Esophagus muscularis mucosa (tissue), 4 donors: ENCODE data around the gene EXTL2. TPM values are rescaled to one million over a fixed set of nuclear protein-coding genes. Genes with fewer than 3 reads are reported as not detected.

ENCODE experiments used
- DNase-seq: peaks from one replicate; pipeline ENCODE4 v3.0.0-alpha.2; 2017; ENCODE audit errors: extremely low spot score
- H3K27ac ChIP-seq, 4 donors: fragments of 200-600 bp; sonication (generic); replicated peaks in 1 of 4; 1 replicate in 3 of 4; 2 replicates in 1 of 4; pipeline ENCODE4 v1.5.1; 2016 to 2019; ENCODE audit warnings: mild to moderate bottlenecking in 1 of 4
- H3K27me3 ChIP-seq, 4 donors: fragments of 200-600 bp; sonication (generic); one replicate each; pipeline versions ENCODE4 v1.5.1 to v1.6.0; 2016 to 2019
- H3K36me3 ChIP-seq, 4 donors: fragments of 200-600 bp; sonication (generic); one replicate each; pipeline ENCODE4 v1.5.1; 2016 to 2019
- H3K4me1 ChIP-seq, 4 donors: fragments of 200-600 bp; sonication (generic); one replicate each; pipeline ENCODE4 v1.5.1; 2016 to 2019
- H3K4me3 ChIP-seq, 4 donors: fragments of 200-600 bp; sonication (generic); 1 replicate in 2 of 4; 2 replicates in 2 of 4; pipeline ENCODE4 v1.5.1; 2016 to 2019; ENCODE audit warnings: mild to moderate bottlenecking in 4 of 4, moderate library complexity in 1 of 4
- H3K9me3 ChIP-seq, 4 donors: fragments of 200-600 bp; sonication (generic); 1 replicate in 3 of 4; 2 replicates in 1 of 4; pipeline ENCODE4 v1.5.1; 2016 to 2019
- CTCF ChIP-seq, 3 experiments: fragments of 200-600 bp in 2 of 3; fragments of 450-650 bp in 1 of 3; sonication (generic) in 2 of 3; IDR thresholded peaks; one replicate each; pipeline ENCODE4 v1.5.1; 2017 to 2019; ENCODE audit warnings: antibody characterized with exemption in 3 of 3, mild to moderate bottlenecking in 2 of 3, moderate library complexity in 1 of 3
- EP300 ChIP-seq: sonication (generic); formaldehyde crosslinking; IDR thresholded peaks from one replicate; pipeline ENCODE4 v1.6.1; 2017; ENCODE audit warnings: antibody characterized with exemption
- POLR2A ChIP-seq: fragments of 450-650 bp; IDR thresholded peaks from one replicate; pipeline ENCODE4 v1.6.1; 2017; ENCODE audit warnings: antibody characterized with exemption, moderate library complexity, mild to moderate bottlenecking, low read depth
- POLR2AphosphoS5 ChIP-seq, 2 donors: sonication (generic); formaldehyde crosslinking; IDR thresholded peaks; one replicate each; pipeline ENCODE4 v1.6.1; 2017; ENCODE audit warnings: antibody characterized with exemption in 2 of 2
- WGBS: methylation state at CpG from one replicate; pipeline ENCODE4 v1.1.5; 2018; 5-methylcytosine and 5-hydroxymethylcytosine counted together
- intact Hi-C: fragments of 100-400 bp; cut with DNase I; formaldehyde crosslinking; loops from one replicate; pipeline ENCODE4 v1.15.1; 2023
- total RNA-seq, 4 donors: library from RNA; depleted of rRNA; stranded (reverse); fragments of >200 nt; gene quantifications; one replicate each; pipeline versions ENCODE4 v1.1.0 to v1.2.1, GENCODE V29; 2016

EXTL2 gene
- total RNA-seq, 4 donors from 2014 or later: 14.5 to 21.6 (median 17.6) TPM

- no peaks in the 10 kb centered on the region for H3K9me3 ChIP-seq
- WGBS: 86% methylated on average over 3 of the region's 3 CpGs
- TF ChIP-seq POLR2AphosphoS5 (IDR thresholded peaks at IDR 0.05) (no peak), CTCF (IDR thresholded peaks at IDR 0.05) (no peak), POLR2A (no peak), EP300 (no peak)
- no peak for DNase-seq
- H3K4me1 ChIP-seq: peaks cover 0 to 6% (median 0%) of the 10 kb centered on the region in 4 donors
- peaks cover 0 to 32% (median 2%) of the 10 kb centered on the region in 4 donors for H3K36me3 ChIP-seq
- H3K27me3 ChIP-seq: no peaks in the 10 kb centered on the region
- H3K27ac ChIP-seq: no peak overlapping the region
- no peak overlapping the region for H3K4me3 ChIP-seq
- intact Hi-C loops: no loop called here
These were observed 33.5 kb upstream of the EXTL2 start for GRCh38 chr1:100928128-100928527.

- DNase-seq: no peak
- TF ChIP-seq POLR2A (no peak), CTCF (IDR thresholded peaks at IDR 0.05) (no peak), EP300 (no peak), POLR2AphosphoS5 (IDR thresholded peaks at IDR 0.05) (no peak)
- intact Hi-C loops: no loop called here
- 80% methylated on average over 2 of the region's 2 CpGs for WGBS
- no peaks in the 10 kb centered on the region for H3K9me3 ChIP-seq
- no peak overlapping the region for H3K4me3 ChIP-seq
- peaks cover 0 to 6% (median 0%) of the 10 kb centered on the region in 4 donors for H3K4me1 ChIP-seq
- no peak overlapping the region for H3K27ac ChIP-seq
- H3K27me3 ChIP-seq: no peaks in the 10 kb centered on the region
- peaks cover 0 to 33% (median 5%) of the 10 kb centered on the region in 4 donors for H3K36me3 ChIP-seq
These were observed 32.6 kb upstream of the EXTL2 start for GRCh38 chr1:100927276-100927675.

GRCh38 chr1:100926240-100926639, 31.6 kb upstream of the EXTL2 start:
- Histone ChIP-seq H3K27me3 (no peaks in the 10 kb centered on the region), H3K27ac (no peak overlapping the region), H3K4me1 (peaks cover 0 to 3% (median 0%) of the 10 kb centered on the region in 4 donors), H3K36me3 (peaks cover 0 to 40% (median 9%) of the 10 kb centered on the region in 4 donors), H3K9me3 (no peaks in the 10 kb centered on the region), H3K4me3 (no peak overlapping the region)
- DNase-seq: no peak
- TF ChIP-seq EP300: no peak
- no peak for TF ChIP-seq POLR2A
- TF ChIP-seq CTCF (IDR thresholded peaks at IDR 0.05): no peak
- no peak for TF ChIP-seq POLR2AphosphoS5 (IDR thresholded peaks at IDR 0.05)
- WGBS: 93% methylated on average over 2 of the region's 2 CpGs
- intact Hi-C loops: no loop called here

- H3K9me3 ChIP-seq: no peaks in the 10 kb centered on the region
- no peak overlapping the region for H3K4me3 ChIP-seq
- no peak overlapping the region for H3K27ac ChIP-seq
- peaks cover 0 to 40% (median 9%) of the 10 kb centered on the region in 4 donors for H3K36me3 ChIP-seq
- 90% methylated on average over 2 of the region's 2 CpGs for WGBS
- intact Hi-C loops: loop anchor here (5.0 kb wide), 1 partner anchor 362 kb away; no protein-coding TSS in a partner anchor
- no peak for DNase-seq
- no peaks in the 10 kb centered on the region for H3K27me3 ChIP-seq
- H3K4me1 ChIP-seq: no peaks in the 10 kb centered on the region
- TF ChIP-seq POLR2AphosphoS5 (IDR thresholded peaks at IDR 0.05) (no peak), CTCF (IDR thresholded peaks at IDR 0.05) (no peak), EP300 (no peak), POLR2A (no peak)
These were observed 30.3 kb upstream of the EXTL2 start for GRCh38 chr1:100924991-100925390.

- Histone ChIP-seq H3K36me3 (peaks cover 0 to 40% (median 9%) of the 10 kb centered on the region in 4 donors), H3K4me1 (no peaks in the 10 kb centered on the region), H3K27ac (no peak overlapping the region), H3K9me3 (no peaks in the 10 kb centered on the region), H3K27me3 (no peaks in the 10 kb centered on the region), H3K4me3 (no peak overlapping the region)
- DNase-seq: no peak
- TF ChIP-seq EP300 (no peak), CTCF (IDR thresholded peaks at IDR 0.05) (no peak), POLR2AphosphoS5 (IDR thresholded peaks at IDR 0.05) (no peak), POLR2A (no peak)
- intact Hi-C loops: loop anchor here (5.0 kb wide), 1 partner anchor 363 kb away; no protein-coding TSS in a partner anchor
These were observed 29.6 kb upstream of the EXTL2 start for GRCh38 chr1:100924212-100924611.
